ENCODE results near the gene NUDT3.

- TF ChIP-seq CTCF (IDR thresholded peaks at IDR 0.05) = no peak
- no peak for TF ChIP-seq PHF8 (IDR thresholded peaks at IDR 0.05; ENCODE audit: borderline replicate concordance, low read depth)
- no peak for TF ChIP-seq BCL3 (IDR thresholded peaks at IDR 0.05)
- TF ChIP-seq SREBF2 (IDR thresholded peaks at IDR 0.05) = no peak
- TF ChIP-seq SMC3 (IDR thresholded peaks at IDR 0.05) = no peak
- no peak for TF ChIP-seq HOXA7 (CRISPR knock-in tag; IDR thresholded peaks at IDR 0.05)
- no peak for TF ChIP-seq EP300 (IDR thresholded peaks at IDR 0.05)
These were observed 156.4 kb downstream of the NUDT3 start for GRCh38 chr6:34236131-34236442.

All from A549 (cell line).